Cardiac fibroblast (primary cell): ENCODE data around the gene ZNF384.

ENCODE experiments used
- DNase-seq, 2 donors: peaks; one replicate each; pipeline versions ENCODE4 v3.0.0 to v3.0.0-alpha.2; 2010; ENCODE audit warnings: low read depth in 2 of 2
- H3K4me3 ChIP-seq, 2 donors: replicated peaks in 1 of 2; 1 replicate in 1 of 2; 2 replicates in 1 of 2; pipeline ENCODE4 v1.5.1; 2011; ENCODE audit warnings: low read depth in 2 of 2, low read length in 2 of 2, mild to moderate bottlenecking in 2 of 2, moderate library complexity in 1 of 2
- TF ChIP-seq, protein P1 (sequence below): IDR thresholded peaks from one replicate; pipeline ENCODE4 v1.5.1; 2011; ENCODE audit warnings: low read depth, mild to moderate bottlenecking, low read length, inconsistent platforms

The ZNF384 gene

DNA sequence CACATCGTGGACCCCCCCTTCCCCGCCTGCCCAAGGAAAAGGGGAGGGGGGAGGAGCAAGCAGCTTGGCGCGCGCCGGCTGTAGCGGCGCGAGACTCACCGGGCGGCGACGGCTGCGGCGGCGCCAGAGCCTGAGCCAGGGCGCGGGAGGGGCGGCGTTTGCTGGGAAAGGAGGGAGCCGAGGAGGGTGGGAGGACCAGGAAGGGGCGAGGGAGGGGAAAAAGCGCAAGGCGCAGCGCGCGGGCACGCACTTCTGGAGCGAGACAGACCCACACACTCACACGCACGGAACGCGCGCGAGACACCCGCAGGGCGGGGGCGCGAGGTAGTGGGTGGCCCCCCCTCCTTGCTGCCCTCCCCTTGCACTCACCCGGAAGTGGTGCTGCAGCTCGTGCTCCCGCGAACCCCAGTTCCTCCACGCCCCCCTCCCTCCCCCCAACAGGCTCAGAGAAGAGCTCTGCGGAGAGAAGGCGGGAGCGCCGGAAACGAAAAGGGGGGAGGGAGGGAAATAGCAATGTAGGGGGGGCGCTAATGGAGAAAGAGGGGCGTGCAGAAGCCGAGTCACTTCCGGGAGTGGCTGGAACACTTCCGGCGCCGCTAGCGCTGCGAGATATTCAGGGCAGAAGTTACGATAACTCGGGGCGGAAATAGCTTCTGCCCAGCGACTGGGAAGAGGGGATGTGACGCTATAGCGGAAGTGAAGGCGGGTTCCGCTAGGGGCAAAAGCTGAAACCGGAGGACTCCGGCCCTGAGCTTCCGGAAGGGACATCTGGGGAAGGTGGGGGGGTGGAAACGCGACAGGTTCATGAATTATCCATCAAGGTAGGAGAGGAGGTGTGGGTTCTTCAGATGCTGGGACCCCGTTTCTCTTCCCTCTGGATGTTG, at the start of gene ZNF384:
Gene ZNF384 (minus strand): TSS at position 377 of the 884 bp plus-strand sequence. CDS start 9,855 bp downstream, outside the sequence.
- peak within 1 kb of the TSS; percentile 89 to 91 for H3K4me3 ChIP-seq
- TF ChIP-seq, protein P1, sequence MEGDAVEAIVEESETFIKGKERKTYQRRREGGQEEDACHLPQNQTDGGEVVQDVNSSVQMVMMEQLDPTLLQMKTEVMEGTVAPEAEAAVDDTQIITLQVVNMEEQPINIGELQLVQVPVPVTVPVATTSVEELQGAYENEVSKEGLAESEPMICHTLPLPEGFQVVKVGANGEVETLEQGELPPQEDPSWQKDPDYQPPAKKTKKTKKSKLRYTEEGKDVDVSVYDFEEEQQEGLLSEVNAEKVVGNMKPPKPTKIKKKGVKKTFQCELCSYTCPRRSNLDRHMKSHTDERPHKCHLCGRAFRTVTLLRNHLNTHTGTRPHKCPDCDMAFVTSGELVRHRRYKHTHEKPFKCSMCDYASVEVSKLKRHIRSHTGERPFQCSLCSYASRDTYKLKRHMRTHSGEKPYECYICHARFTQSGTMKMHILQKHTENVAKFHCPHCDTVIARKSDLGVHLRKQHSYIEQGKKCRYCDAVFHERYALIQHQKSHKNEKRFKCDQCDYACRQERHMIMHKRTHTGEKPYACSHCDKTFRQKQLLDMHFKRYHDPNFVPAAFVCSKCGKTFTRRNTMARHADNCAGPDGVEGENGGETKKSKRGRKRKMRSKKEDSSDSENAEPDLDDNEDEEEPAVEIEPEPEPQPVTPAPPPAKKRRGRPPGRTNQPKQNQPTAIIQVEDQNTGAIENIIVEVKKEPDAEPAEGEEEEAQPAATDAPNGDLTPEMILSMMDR: peak; percentile 1
- peak; percentile 99 to 100 for DNase-seq

DNA sequence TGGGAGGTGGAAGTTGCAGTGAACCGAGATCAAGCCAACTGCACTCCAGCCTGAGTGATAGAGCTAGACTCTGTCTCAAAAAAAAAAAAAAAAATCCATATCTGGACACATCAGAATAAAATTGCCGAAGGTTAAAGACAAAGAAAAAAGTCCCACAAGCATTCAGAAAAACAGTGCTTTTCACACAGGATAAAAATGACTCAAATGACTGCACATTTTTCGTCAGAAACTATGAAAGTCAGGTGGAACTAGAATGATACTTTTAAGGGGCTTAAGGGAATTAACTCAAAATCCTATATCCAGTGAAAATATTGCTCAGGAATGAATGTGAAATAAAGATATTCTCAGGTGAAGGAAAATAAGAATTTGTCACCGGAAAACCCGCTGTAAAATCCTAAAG, 47.6 kb upstream of the ZNF384 start:
- H3K4me3 ChIP-seq: no peak overlapping the region
- TF ChIP-seq, protein P1: no peak
- no peak for DNase-seq

DNA sequence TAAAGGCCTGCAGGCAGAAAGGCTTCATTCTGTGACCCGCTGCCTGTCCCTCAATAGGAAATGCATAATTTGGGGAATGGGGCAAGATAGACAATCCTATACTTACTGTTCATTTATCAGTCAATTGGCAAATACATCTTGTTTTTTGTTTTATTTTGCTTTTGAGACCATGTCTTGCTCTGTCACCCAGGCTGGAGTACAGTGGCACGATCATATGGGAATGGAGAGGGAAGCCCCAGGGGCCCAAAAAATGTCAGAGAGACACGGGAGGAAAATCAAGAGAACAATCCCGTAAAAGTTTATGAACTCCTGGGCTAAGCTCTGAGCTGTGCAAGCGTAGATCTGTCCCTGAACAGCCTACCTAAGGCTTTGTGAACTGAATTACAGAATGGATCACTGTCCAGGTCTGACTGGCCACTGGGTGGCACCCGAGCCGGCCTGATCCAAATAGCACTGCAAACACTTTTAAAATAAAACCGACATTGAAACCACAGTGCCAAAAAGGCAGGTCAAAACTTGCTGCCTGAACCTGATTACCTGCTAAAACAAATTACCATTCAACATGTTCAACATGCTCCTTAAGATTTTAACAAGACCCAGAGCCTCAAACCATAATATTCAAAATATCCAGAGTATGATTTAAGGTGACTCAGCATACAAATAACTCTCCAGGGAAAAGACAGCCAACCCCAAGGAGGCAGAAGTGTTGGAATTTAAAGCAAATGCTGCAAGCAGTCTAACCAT, 46.4 kb upstream of the ZNF384 start:
- TF ChIP-seq, protein P1: peak; percentile 77
- peak; percentile 71 to 89 for DNase-seq

DNA sequence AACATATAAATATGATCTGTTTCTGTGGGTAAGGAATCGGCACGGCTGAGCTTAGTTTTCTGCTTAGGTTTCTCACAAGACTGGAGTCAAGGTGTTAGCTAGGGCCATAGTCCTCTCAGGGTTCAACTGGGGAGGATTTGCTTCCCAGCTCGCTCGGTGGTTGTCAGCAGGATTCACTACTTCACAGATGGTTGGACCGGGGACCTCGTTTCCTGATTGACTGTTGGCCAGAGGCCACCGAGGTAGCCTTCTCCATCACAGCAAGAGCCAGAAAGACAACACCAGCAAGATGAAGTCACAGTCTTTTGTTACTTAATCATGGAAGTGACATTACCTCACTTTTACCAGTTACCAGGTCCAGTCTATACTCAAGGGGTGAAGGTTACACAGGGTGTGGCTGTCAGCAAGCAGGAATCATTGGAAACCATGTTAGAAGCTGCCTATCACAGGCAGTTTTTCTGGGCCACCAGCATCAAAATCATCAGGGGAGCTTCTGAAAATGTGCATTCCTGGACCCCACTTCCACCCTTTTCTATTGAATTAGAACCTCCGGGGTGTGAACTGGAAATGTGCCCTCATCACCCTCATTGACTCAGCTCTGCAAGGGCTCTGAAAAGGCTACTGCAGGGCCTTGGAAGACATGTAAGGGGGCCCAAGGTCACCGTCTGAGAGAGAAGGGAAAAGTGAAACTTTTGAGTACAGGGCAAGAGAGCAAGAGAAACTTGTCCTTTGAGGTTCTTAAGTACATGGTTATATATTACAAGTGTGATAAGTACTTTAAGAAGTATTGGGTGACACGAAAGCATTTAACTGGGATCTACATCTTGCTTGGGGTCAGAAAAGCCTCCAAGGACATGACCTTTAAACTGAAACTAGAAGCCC, 45.6 kb upstream of the ZNF384 start:
- no peak overlapping the region for H3K4me3 ChIP-seq
- no peak for DNase-seq
- TF ChIP-seq, protein P1: no peak

More for the DNA sequence above, 46.4 kb upstream of the ZNF384 start:
- no peak overlapping the region for H3K4me3 ChIP-seq

DNA sequence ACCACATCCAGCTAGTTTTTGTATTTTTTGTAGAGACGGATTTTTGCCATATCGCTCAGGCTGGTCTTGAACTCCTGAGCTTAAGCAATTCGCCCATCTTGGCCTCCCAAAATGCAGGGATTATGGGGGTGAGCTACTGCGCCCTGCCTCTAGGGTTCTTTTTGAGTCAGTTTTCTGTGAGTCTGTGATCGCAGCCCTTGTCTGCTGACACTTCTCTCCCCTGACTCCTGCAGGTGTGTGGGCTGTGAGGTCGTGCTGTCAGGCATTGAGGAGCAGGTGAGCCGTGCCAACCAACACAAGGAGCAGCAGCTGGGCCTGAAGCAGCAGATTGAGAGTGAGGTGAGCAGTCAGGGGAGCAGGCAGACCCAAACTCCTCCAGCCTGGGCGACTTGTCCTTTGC, 41.0 kb upstream of the ZNF384 start:
- TF ChIP-seq, protein P1: no peak
- no peak for DNase-seq
- H3K4me3 ChIP-seq: no peak overlapping the region

DNA sequence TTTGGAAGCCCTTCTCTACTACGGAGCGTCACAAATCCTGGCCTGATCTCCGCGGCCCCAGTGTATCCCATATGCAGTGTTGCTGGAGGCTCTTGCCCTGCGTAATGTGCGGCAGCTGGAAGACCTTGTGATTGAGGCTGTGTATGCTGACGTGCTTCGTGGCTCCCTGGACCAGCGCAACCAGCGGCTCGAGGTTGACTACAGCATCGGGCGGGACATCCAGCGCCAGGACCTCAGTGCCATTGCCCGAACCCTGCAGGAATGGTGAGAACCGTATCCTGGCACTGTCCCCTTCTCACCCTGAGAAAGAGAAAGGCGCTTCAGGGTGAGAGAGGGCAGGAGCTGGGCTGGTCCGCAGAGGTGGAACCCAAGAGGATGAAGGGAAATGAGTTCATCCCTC, 40.0 kb upstream of the ZNF384 start:
- DNase-seq: no peak
- TF ChIP-seq, protein P1: no peak
- no peak overlapping the region for H3K4me3 ChIP-seq
